Ishikawa (cell line): ENCODE results near the gene RBMY1F.
"Not testable (repeated sequence)": the region's sequence is repeated elsewhere in the genome, so short reads cannot be mapped to it uniquely, and the experiment has no call there.

Source experiments
- CEBPB ChIP-seq: IDR thresholded peaks from 2 replicates; pipeline ENCODE4 v1.6.1; 2012
- RAD21 ChIP-seq: IDR thresholded peaks from 2 replicates; pipeline ENCODE4 v1.6.1; 2012; ENCODE audit warnings: low read depth
- TF ChIP-seq, protein P1 (sequence below): IDR thresholded peaks from 2 replicates; pipeline ENCODE4 v1.6.1; 2012

The RBMY1F gene

GRCh38 chrY:22182823-22183222 lies at the start of gene RBMY1F:
RBMY1F (minus strand) TSS chrY:22182923; CDS start chrY:22180969, 1,954 bp downstream.
- not testable (repeated sequence) for TF ChIP-seq RAD21, CEBPB
- TF ChIP-seq, protein P1, sequence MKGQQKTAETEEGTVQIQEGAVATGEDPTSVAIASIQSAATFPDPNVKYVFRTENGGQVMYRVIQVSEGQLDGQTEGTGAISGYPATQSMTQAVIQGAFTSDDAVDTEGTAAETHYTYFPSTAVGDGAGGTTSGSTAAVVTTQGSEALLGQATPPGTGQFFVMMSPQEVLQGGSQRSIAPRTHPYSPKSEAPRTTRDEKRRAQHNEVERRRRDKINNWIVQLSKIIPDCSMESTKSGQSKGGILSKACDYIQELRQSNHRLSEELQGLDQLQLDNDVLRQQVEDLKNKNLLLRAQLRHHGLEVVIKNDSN: not testable (repeated sequence)
